ENCODE data around the gene WAC.
A peak's percentile ranks its signal among the peaks of the same experiment; 100 is the strongest.

The WAC gene

GRCh38 chr10:28533571-28534304 lies 820 bp downstream of the WAC start:
- peak; percentile 58 to 68 for DNase-seq

GRCh38 chr10:28535846-28536245 lies 2.9 kb downstream of the WAC start:
- DNase-seq: no peak

- DNase-seq: no peak
Observed at GRCh38 chr10:28538595-28538994, 5.7 kb downstream of the WAC start.

GRCh38 chr10:28540145-28540544 lies 7.2 kb downstream of the WAC start:
- DNase-seq: no peak

- DNase-seq: no peak
Observed at GRCh38 chr10:28541717-28542365, 8.9 kb downstream of the WAC start.

- DNase-seq: no peak
Observed at GRCh38 chr10:28542728-28543127, 9.8 kb downstream of the WAC start.

- no peak for DNase-seq
Observed at GRCh38 chr10:28544058-28544457, 11.1 kb downstream of the WAC start.

- DNase-seq: no peak
Observed at GRCh38 chr10:28545967-28546644, 13.2 kb downstream of the WAC start.

- DNase-seq: no peak
Observed at GRCh38 chr10:28548781-28549498, 16.0 kb downstream of the WAC start.

GRCh38 chr10:28551086-28551485 lies 18.2 kb downstream of the WAC start:
- no peak for DNase-seq

- DNase-seq: no peak
Observed at GRCh38 chr10:28552775-28553174, 19.9 kb downstream of the WAC start.

GRCh38 chr10:28554009-28554408 lies 21.1 kb downstream of the WAC start:
- DNase-seq: no peak

- no peak for DNase-seq
Observed at GRCh38 chr10:28554952-28555351, 22.0 kb downstream of the WAC start.

- DNase-seq: no peak
Observed at GRCh38 chr10:28555358-28555757, 22.4 kb downstream of the WAC start.

GRCh38 chr10:28556142-28556541 lies 23.2 kb downstream of the WAC start:
- no peak for DNase-seq

GRCh38 chr10:28558186-28558585 lies 25.3 kb downstream of the WAC start:
- DNase-seq: no peak

- DNase-seq: no peak
Observed at GRCh38 chr10:28558923-28559508, 26.1 kb downstream of the WAC start.

GRCh38 chr10:28559618-28560017 lies 26.7 kb downstream of the WAC start:
- DNase-seq: no peak

- no peak for DNase-seq
Observed at GRCh38 chr10:28560617-28561016, 27.7 kb downstream of the WAC start.

- no peak for DNase-seq
Observed at GRCh38 chr10:28561531-28561930, 28.6 kb downstream of the WAC start.

- DNase-seq: no peak
Observed at GRCh38 chr10:28564905-28565304, 32.0 kb downstream of the WAC start.

- DNase-seq: no peak
Observed at GRCh38 chr10:28566458-28567015, 33.6 kb downstream of the WAC start.
